ENCODE results near the gene EPGN.

Gene EPGN

DNA sequence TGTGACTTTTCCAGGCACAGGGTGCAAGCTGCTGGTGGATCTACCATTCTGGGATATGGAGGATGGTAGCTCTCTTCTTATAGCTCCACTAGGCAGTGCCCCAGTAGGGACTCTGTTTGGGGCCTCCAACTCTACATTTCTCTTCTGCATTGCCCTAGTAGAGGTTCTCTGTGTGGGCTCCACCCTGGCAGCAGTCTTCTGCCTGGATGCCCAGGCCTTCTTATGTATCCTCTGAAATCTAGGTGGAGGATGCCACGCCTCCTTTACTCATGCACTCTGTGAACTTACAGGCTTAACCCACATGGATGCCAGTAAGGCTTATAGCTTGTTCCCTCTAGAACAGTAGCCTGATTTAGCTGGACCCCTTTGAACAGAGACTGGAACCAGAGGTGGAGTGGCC, 35.8 kb downstream of the EPGN start:
- DNase-seq = no peak

DNA sequence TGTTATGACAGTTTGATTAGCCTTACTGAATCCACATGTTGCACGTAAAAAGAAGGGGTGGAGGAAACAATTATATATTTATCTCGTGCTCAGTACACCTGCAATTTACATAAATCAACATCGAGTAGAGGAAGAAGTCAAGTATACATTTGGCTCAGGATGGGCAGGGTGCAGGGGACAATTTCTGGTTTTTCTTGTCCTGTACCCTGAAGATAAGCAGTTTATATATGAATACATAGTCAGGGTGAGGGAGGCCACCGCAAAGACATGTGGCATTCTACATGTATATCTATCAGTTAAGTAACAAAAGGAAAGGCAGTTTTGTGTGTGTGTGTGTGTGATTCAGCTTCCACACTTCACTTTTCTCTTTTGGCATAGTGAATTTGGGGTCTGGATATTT, 45.6 kb downstream of the EPGN start:
- no peak for DNase-seq

DNA sequence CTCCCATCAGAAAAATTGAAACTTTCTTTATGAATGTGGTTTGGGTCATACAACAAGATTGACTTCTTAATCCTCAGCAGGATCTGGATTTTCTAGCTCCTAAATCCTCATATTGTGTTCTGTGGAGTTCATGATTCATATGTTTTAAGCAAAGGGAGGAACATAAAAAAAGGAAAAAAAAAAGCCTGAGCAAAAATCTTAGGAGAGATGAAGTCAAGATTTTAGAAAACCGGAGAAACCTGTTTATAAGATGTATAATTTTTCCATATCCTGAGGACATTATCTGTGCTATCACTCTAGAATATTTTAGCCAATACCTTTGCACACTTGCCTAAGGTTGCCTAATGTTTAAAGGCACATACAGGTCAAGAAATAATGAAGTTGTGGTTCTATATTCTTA, 49.7 kb downstream of the EPGN start:
- no peak for DNase-seq

DNA sequence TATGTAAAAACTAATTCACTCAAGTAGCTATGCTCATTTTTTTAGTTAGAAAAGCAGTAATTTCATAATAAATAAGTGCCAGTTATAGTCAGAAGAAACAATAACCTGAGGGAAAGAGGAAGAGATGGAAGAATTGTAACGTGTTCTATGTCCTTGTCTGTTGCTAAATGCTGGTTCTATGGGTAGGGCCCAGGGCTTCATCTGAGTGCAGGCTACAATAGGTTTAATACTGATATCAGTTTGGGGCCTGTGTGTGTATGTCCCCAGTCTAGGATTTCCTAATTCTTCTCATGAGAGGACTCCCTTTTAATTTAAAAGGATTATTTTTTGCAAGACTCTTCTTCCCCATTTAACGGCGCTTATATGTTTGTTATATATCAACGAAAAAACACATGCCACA, 53.4 kb downstream of the EPGN start:
- no peak for DNase-seq

DNA sequence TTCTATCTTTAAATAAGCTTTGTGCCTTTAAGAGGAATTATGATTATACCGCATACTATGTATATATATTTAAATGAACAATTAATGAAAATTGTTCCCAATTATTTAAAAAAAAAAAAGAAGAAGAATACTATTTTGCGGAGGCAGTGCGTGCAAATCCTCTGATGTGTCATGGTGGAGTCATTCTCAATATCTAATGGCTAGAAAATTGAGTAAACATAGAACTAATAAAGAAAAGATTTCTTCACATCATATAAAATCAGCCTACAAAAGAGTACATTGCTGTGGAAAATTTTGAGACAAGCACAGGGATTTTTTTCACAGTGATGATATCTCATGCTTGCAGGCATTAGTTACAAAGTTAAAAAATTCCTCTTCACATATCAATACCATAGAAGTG, 54.1 kb downstream of the EPGN start:
- no peak for DNase-seq

DNA sequence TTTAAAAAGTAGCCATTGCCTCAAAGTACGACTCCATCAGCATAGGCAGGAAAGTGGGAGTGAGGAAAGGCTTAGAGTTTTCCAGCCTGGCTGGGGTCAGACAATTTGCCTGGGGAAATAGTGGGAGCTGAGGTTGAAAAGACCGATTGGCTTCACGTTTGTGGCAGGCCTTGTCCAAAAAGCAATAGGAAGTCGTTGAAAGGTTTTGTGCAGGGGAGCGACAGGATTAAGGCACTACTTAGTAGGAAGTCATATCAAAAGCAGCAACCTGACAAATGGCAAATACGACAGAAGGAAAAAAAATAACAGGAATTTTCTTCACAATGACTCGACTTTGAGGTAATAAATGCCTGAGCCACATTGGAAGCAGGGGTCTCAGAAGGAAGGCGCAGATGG, 56.0 kb downstream of the EPGN start:
- DNase-seq = no peak

DNA sequence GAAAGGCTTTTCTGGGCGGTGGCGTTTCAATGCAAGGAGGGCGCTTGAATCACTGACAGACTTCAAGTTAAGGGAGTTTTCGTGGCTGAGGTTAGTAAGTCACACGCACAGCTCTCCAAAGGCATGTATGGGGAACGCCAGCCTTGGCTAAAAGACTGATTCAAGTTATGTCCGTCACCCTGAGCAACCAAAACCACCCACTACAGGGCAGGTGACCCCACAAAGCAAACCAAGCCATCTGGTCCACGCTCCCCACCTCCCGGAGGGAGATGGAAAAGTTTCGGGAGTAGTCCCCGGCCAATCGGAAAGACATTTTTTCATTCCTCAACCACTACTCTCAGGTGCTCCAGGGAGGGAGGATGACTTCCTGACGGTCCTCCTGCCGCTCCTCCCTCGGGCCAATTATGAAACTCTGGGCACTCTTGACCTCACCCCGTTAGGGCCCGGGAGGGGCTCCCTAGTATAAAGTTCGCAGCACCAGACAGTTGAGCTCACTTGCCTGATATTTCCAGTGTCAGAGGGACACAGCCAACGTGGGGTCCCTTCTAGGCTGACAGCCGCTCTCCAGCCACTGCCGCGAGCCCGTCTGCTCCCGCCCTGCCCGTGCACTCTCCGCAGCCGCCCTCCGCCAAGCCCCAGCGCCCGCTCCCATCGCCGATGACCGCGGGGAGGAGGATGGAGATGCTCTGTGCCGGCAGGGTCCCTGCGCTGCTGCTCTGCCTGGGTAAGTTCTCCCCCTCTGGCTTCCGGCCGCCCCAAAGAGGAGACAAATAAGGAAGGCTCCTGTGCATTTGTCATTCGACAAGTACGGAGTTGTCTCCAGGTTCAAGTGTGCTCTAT, 56.6 kb downstream of the EPGN start, which contains the start of gene EREG:
Gene EREG (plus strand): TSS at position 494 of the 840 bp plus-strand sequence. CDS start 164 bp downstream, at position 658.
- no peak for DNase-seq

DNA sequence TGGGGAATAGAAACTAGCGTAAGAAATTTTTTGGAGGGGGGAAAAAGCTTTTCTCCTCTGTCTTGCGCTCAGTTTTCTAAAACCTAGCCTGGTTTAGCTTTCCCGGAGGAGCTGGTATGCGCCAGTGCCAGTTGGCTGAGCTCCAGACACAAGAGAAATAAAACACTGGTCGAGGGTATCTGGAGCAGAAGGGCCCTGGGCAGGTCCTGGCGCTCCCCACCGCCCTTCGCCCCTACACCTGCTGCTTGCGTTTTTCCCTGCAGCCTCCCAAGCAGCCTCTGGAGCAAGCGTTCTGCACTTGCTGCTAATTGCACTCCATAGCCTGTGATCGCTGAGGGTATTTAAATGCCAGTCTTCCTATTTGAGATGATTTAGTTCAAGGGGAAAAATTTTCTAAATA, 57.5 kb downstream of the EPGN start:
- DNase-seq = no peak

Data from cortex of kidney (tissue), 1 donor.